CD4-positive, CD25-positive, alpha-beta regulatory T cell (primary cell): ENCODE data around the gene RFX8. TPM values are rescaled to one million over a fixed set of nuclear protein-coding genes. Genes with fewer than 3 reads are reported as not detected.
A peak's percentile ranks its signal among the peaks of the same experiment; 100 is the strongest.
"Not testable (repeated sequence)": the region's sequence is repeated elsewhere in the genome, so short reads cannot be mapped to it uniquely, and the experiment has no call there.

Experiments used
- ATAC-seq, 2 donors: fragments of 150-1000 bp; cut with Tn5 transposase; one replicate each; pipeline ENCODE4 v1.10.0; 2021; ENCODE audit warnings: low read depth in 2 of 2, moderate number of reproducible peaks in 2 of 2, moderate library complexity in 1 of 2
- DNase-seq, 3 donors: peaks; one replicate each; pipeline versions ENCODE4 v3.0.0 to v3.0.0-alpha.2; 2012 to 2022; ENCODE audit warnings: mixed read lengths in 1 of 3
- H3K27ac ChIP-seq: one replicate; pipeline ENCODE4 v1.7.0; 2013; ENCODE audit warnings: mild to moderate bottlenecking, low read length; ENCODE audit not compliant: insufficient read depth, poor library complexity, severe bottlenecking
- H3K27me3 ChIP-seq: one replicate; pipeline ENCODE4 v1.7.0; 2013; ENCODE audit warnings: low read length; ENCODE audit not compliant: control insufficient read depth, insufficient read depth
- H3K36me3 ChIP-seq: one replicate; pipeline ENCODE4 v1.7.0; 2013; ENCODE audit warnings: mild to moderate bottlenecking, low read length, moderate library complexity; ENCODE audit not compliant: control insufficient read depth, insufficient read depth
- H3K4me1 ChIP-seq: 2 replicates; pipeline ENCODE4 v1.7.0; 2013; ENCODE audit warnings: mild to moderate bottlenecking, low read length; ENCODE audit not compliant: insufficient read depth, control insufficient read depth, poor library complexity, severe bottlenecking
- H3K4me3 ChIP-seq: one replicate; pipeline ENCODE4 v1.7.0; 2013; ENCODE audit warnings: low read depth, mild to moderate bottlenecking, low read length, moderate library complexity
- H3K9me3 ChIP-seq, 2 experiments: 1 replicate in 1 of 2; 2 replicates in 1 of 2; pipeline ENCODE4 v1.7.0; 2013; ENCODE audit warnings: low read length in 2 of 2, mild to moderate bottlenecking in 1 of 2, moderate library complexity in 1 of 2; ENCODE audit not compliant: control insufficient read depth in 2 of 2
- H3K27ac Mint-ChIP-seq, 3 donors: one replicate each; pipeline ENCODE4 v1.8.0; 2020 to 2022; ENCODE audit warnings: mild to moderate bottlenecking in 3 of 3, mixed read lengths in 3 of 3, moderate library complexity in 2 of 3
- H3K27me3 Mint-ChIP-seq: one replicate; pipeline ENCODE4 v1.8.0; 2022; ENCODE audit warnings: mild to moderate bottlenecking, mixed read lengths
- H3K36me3 Mint-ChIP-seq: one replicate; pipeline ENCODE4 v1.8.0; 2020; ENCODE audit warnings: mixed read lengths
- H3K4me1 Mint-ChIP-seq, 4 donors: one replicate each; pipeline ENCODE4 v1.8.0; 2020 to 2022; ENCODE audit warnings: mixed read lengths in 4 of 4, mild to moderate bottlenecking in 1 of 4
- H3K4me3 Mint-ChIP-seq, 4 donors: one replicate each; pipeline ENCODE4 v1.8.0; 2020 to 2022; ENCODE audit warnings: mild to moderate bottlenecking in 4 of 4, mixed read lengths in 4 of 4, moderate library complexity in 3 of 4
- H3K9me3 Mint-ChIP-seq, 7 donors: one replicate each; pipeline ENCODE4 v1.8.0; 2020 to 2022; ENCODE audit warnings: mixed read lengths in 7 of 7, mild to moderate bottlenecking in 3 of 7, moderate library complexity in 2 of 7
- polyA plus RNA-seq, 4 donors: library from polyadenylated mRNA; unstranded; fragments of 300-500 nt; fragmentation: Illumina TruSeq; gene quantifications; one replicate each; pipeline ENCODE4 v1.2.3, GENCODE V29; 2021
- total RNA-seq: library from RNA; stranded (reverse); gene quantifications from one replicate; pipeline ENCODE4 v1.2.3, GENCODE V29; 2022

RFX8 gene
- total and polyA plus RNA-seq, 5 donors from 2014 or later, result 0.16 to 5.5 (median 0.50) TPM; not detected in 2

GRCh38 chr2:101454408-101454807, 20.5 kb downstream of the RFX8 start:
- not testable (repeated sequence) for H3K36me3 Mint-ChIP-seq, ATAC-seq, H3K36me3 ChIP-seq, H3K4me1 ChIP-seq, H3K27me3 Mint-ChIP-seq, H3K27ac ChIP-seq, DNase-seq, H3K4me1 Mint-ChIP-seq, H3K27me3 ChIP-seq, H3K9me3 ChIP-seq, H3K4me3 ChIP-seq, H3K4me3 Mint-ChIP-seq, H3K27ac Mint-ChIP-seq
- peaks cover 0 to 11% (median 2%) of the 10 kb centered on the region in 7 donors for H3K9me3 Mint-ChIP-seq

- Histone ChIP-seq H3K4me1 (no peaks in the 10 kb centered on the region), H3K36me3 (no peaks in the 10 kb centered on the region), H3K9me3 (no peaks in the 10 kb centered on the region), H3K27ac (no peak overlapping the region), H3K27me3 (no peaks in the 10 kb centered on the region), H3K4me3 (no peak overlapping the region)
- H3K27me3 Mint-ChIP-seq, result no peaks in the 10 kb centered on the region
- peaks cover 13% of the 10 kb centered on the region for H3K36me3 Mint-ChIP-seq
- H3K9me3 Mint-ChIP-seq, result peaks cover 0 to 7% (median 2%) of the 10 kb centered on the region in 7 donors
- ATAC-seq (no peak), DNase-seq (no peak)
- H3K4me3 Mint-ChIP-seq, result no peak overlapping the region
- no peak overlapping the region for H3K27ac Mint-ChIP-seq
- H3K4me1 Mint-ChIP-seq, result peaks cover 0 to 6% (median 3%) of the 10 kb centered on the region in 4 donors
Observed at GRCh38 chr2:101450965-101451364, 23.9 kb downstream of the RFX8 start.

- H3K27me3 Mint-ChIP-seq, result no peaks in the 10 kb centered on the region
- no peak overlapping the region for H3K27ac Mint-ChIP-seq
Observed at GRCh38 chr2:101446869-101447268, 28.0 kb downstream of the RFX8 start.

GRCh38 chr2:101442667-101443061, 32.2 kb downstream of the RFX8 start:
- Histone ChIP-seq H3K9me3 (peaks cover 7 to 8% of the 10 kb centered on the region in 2 experiments), H3K27me3 (no peaks in the 10 kb centered on the region), H3K36me3 (no peaks in the 10 kb centered on the region), H3K27ac (no peak overlapping the region), H3K4me1 (no peaks in the 10 kb centered on the region), H3K4me3 (no peak overlapping the region)
- H3K36me3 Mint-ChIP-seq, result peaks cover 4% of the 10 kb centered on the region
- H3K4me1 Mint-ChIP-seq, result peaks cover 0 to 11% (median 9%) of the 10 kb centered on the region in 4 donors
- H3K27ac Mint-ChIP-seq, result no peak overlapping the region
- H3K9me3 Mint-ChIP-seq, result peaks cover 0 to 10% (median 5%) of the 10 kb centered on the region in 7 donors
- ATAC-seq, result no peak
- no peak for DNase-seq
- H3K27me3 Mint-ChIP-seq, result no peaks in the 10 kb centered on the region
- no peak overlapping the region for H3K4me3 Mint-ChIP-seq

More at GRCh38 chr2:101446869-101447268, 28.0 kb downstream of the RFX8 start:
- peaks cover 7 to 8% of the 10 kb centered on the region in 2 experiments for H3K9me3 ChIP-seq
- H3K4me1 ChIP-seq, result no peaks in the 10 kb centered on the region
- no peaks in the 10 kb centered on the region for H3K27me3 ChIP-seq
- Mint-ChIP-seq H3K36me3 (peaks cover 13% of the 10 kb centered on the region), H3K4me3 (no peak overlapping the region), H3K9me3 (peaks cover 0 to 10% (median 5%) of the 10 kb centered on the region in 7 donors), H3K4me1 (peaks cover 0 to 9% (median 7%) of the 10 kb centered on the region in 4 donors)
- ATAC-seq (peak in 1 of 2 donors; percentile 18), DNase-seq (no peak)
- no peak overlapping the region for H3K27ac ChIP-seq
- H3K4me3 ChIP-seq, result no peak overlapping the region
- no peaks in the 10 kb centered on the region for H3K36me3 ChIP-seq

GRCh38 chr2:101442042-101442666, 32.8 kb downstream of the RFX8 start:
- H3K4me3 Mint-ChIP-seq, result no peak overlapping the region

GRCh38 chr2:101440127-101440738, 34.7 kb downstream of the RFX8 start:
- H3K4me3 Mint-ChIP-seq, result no peak overlapping the region
- Histone ChIP-seq H3K9me3 (peaks cover 7 to 8% of the 10 kb centered on the region in 2 experiments), H3K4me3 (no peak overlapping the region), H3K4me1 (no peaks in the 10 kb centered on the region), H3K27ac (no peak overlapping the region), H3K36me3 (no peaks in the 10 kb centered on the region), H3K27me3 (no peaks in the 10 kb centered on the region)
- no peak for DNase-seq
- peak overlapping the region in 1 of 3 donors; percentile 23 for H3K27ac Mint-ChIP-seq
- ATAC-seq, result no peak
- H3K36me3 Mint-ChIP-seq, result peaks cover 3% of the 10 kb centered on the region
- H3K9me3 Mint-ChIP-seq, result peaks cover 0 to 9% (median 4%) of the 10 kb centered on the region in 7 donors
- no peaks in the 10 kb centered on the region for H3K27me3 Mint-ChIP-seq
- H3K4me1 Mint-ChIP-seq, result peaks cover 0 to 11% (median 9%) of the 10 kb centered on the region in 4 donors

More at GRCh38 chr2:101442042-101442666, 32.8 kb downstream of the RFX8 start:
- ATAC-seq (no peak), DNase-seq (no peak)
- Mint-ChIP-seq H3K9me3 (peaks cover 0 to 10% (median 5%) of the 10 kb centered on the region in 7 donors), H3K36me3 (peaks cover 4% of the 10 kb centered on the region), H3K27me3 (no peaks in the 10 kb centered on the region), H3K4me1 (peaks cover 0 to 11% (median 9%) of the 10 kb centered on the region in 4 donors), H3K27ac (no peak overlapping the region)
- Histone ChIP-seq H3K4me3 (no peak overlapping the region), H3K36me3 (no peaks in the 10 kb centered on the region), H3K27me3 (no peaks in the 10 kb centered on the region), H3K9me3 (peaks cover 7 to 8% of the 10 kb centered on the region in 2 experiments), H3K4me1 (no peaks in the 10 kb centered on the region), H3K27ac (no peak overlapping the region)

GRCh38 chr2:101439716-101440115, 35.2 kb downstream of the RFX8 start:
- Histone ChIP-seq H3K27me3 (no peaks in the 10 kb centered on the region), H3K27ac (no peak overlapping the region), H3K36me3 (no peaks in the 10 kb centered on the region), H3K9me3 (peaks cover 7% of the 10 kb centered on the region in 2 experiments), H3K4me3 (no peak overlapping the region), H3K4me1 (no peaks in the 10 kb centered on the region)
- DNase-seq (no peak), ATAC-seq (no peak)
- Mint-ChIP-seq H3K27ac (no peak overlapping the region), H3K27me3 (no peaks in the 10 kb centered on the region), H3K4me3 (no peak overlapping the region), H3K9me3 (peaks cover 0 to 5% (median 1%) of the 10 kb centered on the region in 7 donors), H3K4me1 (peaks cover 0 to 11% (median 9%) of the 10 kb centered on the region in 4 donors), H3K36me3 (no peaks in the 10 kb centered on the region)
